ENCODE data around the gene ZNF397. TPM values are rescaled to one million over a fixed set of nuclear protein-coding genes. Genes with fewer than 3 reads are reported as not detected.

Gene ZNF397
- total and polyA plus RNA-seq, 9 of the 15 experiments (the other 6 are each of a cell fraction or from before 2014, with no cell fraction given) = 6.4 to 24.2 (median 19.3) TPM

DNA sequence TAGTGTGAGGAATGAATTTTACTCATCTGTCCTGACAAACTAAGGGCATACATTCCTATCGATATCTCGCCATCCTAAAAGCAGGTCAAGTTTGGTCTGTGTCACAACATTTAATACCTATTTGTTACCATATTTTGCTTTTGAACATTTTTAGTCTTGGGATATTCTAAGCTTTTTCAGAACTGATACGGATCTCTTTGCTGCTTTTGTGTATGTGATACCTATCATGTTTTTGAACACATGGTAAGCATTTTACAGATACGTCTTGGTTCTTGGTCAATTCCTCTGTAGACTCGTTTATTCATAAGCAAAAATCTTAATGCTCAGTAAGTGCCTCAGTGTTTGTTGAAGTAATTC lies 592 bp downstream of the ZNF397 start (continued):
- TF ChIP-seq ZSCAN29 (IDR thresholded peaks at IDR 0.05) (no peak), MEF2D (tag; conservative IDR thresholded peaks at IDR 0.05; ENCODE audit: low read depth) (peak; percentile 16; the same call in 1 of the 2 replicates), ZNF589 (CRISPR knock-in tag; IDR thresholded peaks at IDR 0.05; ENCODE audit: low read depth) (0 out of 2 replicates have a peak, but pooled peaks have one; percentile 7), ZNF354B (CRISPR knock-in tag; IDR thresholded peaks at IDR 0.05) (no peak), SREBF2 (CRISPR knock-in tag; IDR thresholded peaks at IDR 0.05) (no peak), NFRKB (IDR thresholded peaks at IDR 0.05; ENCODE audit: low read depth) (no peak), CBFA2T3 (IDR thresholded peaks at IDR 0.05) (no peak), NRF1 (conservative IDR thresholded peaks at IDR 0.05 in 1 of 2, IDR thresholded peaks at IDR 0.05 in 1 of 2) (no peak), GATAD2A (IDR thresholded peaks at IDR 0.05) (no peak), TOE1 (IDR thresholded peaks at IDR 0.05; ENCODE audit: borderline replicate concordance) (0 out of 2 replicates have a peak, but pooled peaks have one; percentile 15), TOE1 (CRISPR knock-in tag; IDR thresholded peaks at IDR 0.05; ENCODE audit: borderline replicate concordance, low read depth) (no peak), MAFF (IDR thresholded peaks at IDR 0.05; ENCODE audit: low read length) (no peak), ELF2 (CRISPR knock-in tag; IDR thresholded peaks at IDR 0.05) (no peak), ZKSCAN3 (CRISPR knock-in tag; IDR thresholded peaks at IDR 0.05) (no peak)
- TF ChIP-seq, protein P1, sequence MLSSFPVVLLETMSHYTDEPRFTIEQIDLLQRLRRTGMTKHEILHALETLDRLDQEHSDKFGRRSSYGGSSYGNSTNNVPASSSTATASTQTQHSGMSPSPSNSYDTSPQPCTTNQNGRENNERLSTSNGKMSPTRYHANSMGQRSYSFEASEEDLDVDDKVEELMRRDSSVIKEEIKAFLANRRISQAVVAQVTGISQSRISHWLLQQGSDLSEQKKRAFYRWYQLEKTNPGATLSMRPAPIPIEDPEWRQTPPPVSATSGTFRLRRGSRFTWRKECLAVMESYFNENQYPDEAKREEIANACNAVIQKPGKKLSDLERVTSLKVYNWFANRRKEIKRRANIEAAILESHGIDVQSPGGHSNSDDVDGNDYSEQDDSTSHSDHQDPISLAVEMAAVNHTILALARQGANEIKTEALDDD (IDR thresholded peaks at IDR 0.05) = peak; percentile 18
- TF ChIP-seq, protein P2, sequence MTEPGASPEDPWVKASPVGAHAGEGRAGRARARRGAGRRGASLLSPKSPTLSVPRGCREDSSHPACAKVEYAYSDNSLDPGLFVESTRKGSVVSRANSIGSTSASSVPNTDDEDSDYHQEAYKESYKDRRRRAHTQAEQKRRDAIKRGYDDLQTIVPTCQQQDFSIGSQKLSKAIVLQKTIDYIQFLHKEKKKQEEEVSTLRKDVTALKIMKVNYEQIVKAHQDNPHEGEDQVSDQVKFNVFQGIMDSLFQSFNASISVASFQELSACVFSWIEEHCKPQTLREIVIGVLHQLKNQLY (CRISPR knock-in tag; conservative IDR thresholded peaks at IDR 0.05) = no peak
- TF ChIP-seq, protein P3, sequence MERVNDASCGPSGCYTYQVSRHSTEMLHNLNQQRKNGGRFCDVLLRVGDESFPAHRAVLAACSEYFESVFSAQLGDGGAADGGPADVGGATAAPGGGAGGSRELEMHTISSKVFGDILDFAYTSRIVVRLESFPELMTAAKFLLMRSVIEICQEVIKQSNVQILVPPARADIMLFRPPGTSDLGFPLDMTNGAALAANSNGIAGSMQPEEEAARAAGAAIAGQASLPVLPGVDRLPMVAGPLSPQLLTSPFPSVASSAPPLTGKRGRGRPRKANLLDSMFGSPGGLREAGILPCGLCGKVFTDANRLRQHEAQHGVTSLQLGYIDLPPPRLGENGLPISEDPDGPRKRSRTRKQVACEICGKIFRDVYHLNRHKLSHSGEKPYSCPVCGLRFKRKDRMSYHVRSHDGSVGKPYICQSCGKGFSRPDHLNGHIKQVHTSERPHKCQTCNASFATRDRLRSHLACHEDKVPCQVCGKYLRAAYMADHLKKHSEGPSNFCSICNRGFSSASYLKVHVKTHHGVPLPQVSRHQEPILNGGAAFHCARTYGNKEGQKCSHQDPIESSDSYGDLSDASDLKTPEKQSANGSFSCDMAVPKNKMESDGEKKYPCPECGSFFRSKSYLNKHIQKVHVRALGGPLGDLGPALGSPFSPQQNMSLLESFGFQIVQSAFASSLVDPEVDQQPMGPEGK (CRISPR knock-in tag; IDR thresholded peaks at IDR 0.05; ENCODE audit: borderline replicate concordance) = 0 out of 2 replicates have a peak, but pooled peaks have one; percentile 28
- TF ChIP-seq, protein P4, sequence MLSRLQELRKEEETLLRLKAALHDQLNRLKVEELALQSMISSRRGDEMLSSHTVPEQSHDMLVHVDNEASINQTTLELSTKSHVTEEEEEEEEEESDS (CRISPR knock-in tag; IDR thresholded peaks at IDR 0.05) = no peak

Measured in K562 (cell line).